GM15510 (cell line): ENCODE measurements around the gene CABLES2.

ENCODE experiments used
- POLR2A ChIP-seq: IDR thresholded peaks from 3 replicates; pipeline ENCODE4 v1.6.1; 2011; ENCODE audit warnings: borderline replicate concordance; ENCODE audit not compliant: insufficient read length; ENCODE audit errors: extremely low read depth

CABLES2 gene

DNA sequence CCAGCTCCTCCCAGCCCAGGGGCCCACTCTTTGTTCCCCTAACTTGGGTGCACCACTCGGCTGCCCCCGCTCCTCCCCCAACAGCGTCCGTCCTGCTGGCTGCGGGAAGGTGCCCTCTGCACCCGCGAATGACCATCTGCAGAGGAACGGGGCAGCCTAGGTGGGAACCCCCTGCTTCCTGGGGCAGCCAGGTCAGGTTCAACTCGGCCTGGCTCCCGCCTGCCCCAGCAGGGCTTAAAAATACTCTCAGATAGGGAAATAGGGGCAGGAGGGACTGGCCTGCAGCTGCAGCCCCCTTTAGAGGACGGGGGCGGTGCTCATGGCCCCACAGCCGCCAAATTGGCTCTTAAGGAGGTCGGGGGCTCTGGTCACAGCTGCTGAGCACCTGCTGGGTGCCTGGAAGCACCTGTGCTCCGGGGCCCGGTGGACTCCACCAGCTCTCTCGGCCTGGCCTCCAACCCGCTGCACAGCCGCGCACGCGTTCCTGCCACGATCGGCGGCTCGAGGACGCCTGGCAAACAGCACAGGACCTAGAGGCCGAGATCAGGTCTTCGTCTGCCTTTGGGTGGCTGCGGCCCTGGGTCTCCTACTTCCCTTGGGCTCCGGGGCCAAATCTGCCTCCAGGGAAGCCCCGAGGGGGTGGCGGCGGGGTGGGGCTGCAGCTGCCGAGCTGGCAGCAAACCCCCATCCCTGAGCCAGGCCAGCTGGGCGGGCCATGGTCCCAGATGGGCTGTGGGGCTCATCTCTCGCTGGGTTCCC, 39.3 kb downstream of the CABLES2 start:
- no peak for TF ChIP-seq POLR2A

DNA sequence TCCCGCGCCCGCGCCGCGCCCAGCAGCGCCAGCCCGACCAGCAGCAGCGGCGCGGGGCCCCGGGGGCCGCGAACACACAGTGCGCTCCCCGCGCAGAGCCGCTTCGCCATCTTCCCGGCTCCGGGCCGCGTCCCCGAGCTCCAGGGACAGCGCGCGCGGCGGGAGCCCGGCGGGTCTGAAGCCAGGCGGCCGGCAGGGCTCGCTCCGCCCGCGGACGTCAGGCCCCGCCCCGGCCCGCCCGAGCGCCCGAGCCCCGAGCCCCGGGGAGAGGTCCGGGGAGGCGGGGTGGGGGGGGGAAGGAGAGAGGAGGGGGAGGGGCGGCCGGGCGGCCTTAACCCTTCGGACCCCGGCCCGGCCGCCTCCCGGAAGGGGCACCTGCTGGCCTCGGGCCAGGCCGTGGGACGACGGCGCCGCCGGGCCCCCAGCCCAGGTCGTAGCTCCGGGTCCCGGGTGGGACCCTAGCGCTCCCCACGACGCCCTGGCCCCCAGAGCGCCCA, 39.9 kb downstream of the CABLES2 start, which contains the start of gene LAMA5:
LAMA5 (minus strand) TSS at position 177 of the 497 bp plus-strand sequence; CDS start at position 110, 67 bp downstream.
- peak; percentile 45 for TF ChIP-seq POLR2A

DNA sequence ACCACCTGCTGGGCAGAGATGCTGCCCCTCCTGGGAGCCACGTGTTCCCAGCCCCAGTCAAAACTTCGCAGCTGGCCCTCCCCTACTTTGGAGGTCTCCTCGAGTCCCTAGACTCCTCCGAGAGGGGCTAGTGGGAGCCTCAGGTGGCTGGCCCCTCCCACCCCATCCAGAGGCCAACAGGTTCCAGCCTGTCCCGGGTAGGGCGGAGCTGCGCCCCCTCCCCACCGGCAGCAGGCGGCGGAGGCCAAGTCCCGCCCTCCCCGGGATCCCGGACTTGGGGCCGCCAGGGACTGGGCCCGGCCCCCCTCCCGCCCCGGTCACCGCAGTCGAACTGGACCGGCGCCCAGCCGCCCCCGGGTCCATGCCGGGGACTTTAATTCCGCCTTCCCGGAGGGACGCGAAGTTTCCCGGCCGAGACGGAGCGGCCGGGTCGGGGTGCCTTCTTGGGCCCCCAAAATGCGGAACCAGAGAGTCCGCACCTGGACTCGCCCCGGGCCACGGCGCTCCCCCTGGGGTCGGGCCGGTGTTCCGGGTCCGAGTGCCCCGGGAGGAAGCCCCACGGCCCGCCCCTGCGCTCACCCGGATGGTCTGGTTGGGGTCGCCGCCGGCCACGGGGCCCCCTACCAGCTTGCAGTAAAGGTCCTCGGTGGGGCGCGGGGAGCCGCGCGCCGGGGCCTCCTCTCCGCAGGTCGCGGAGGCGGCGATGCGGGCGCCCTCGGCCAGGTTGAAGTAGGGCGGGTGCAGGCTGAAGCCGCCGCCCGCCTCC, 40.5 kb downstream of the CABLES2 start:
- no peak for TF ChIP-seq POLR2A

DNA sequence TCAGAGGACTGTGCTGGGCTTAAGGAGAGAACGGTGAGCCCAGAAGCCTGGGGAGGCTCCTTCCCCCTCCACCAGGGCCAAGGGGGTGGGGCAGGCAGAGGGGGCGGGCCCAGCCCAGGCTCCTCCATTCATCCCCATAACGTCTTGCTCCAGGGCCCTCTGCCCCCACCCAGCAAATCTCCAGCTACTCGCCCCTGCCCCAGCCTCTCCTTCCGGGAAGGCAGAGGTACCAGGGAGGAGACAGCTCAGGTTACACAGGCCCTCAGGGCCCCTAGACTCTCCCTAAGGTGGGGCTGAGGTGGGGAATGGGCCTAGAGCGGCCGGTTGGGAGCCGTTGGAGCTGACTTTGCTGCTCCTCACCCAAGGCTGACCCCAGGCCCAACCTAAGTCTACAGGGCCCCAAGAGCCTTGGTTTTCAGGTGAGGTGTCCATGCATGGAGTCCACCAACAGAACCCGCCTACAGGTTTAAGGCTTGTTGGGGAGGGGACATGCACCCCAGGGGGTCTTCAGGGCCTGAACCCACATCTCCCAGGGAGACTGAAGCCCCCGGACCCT, 41.2 kb downstream of the CABLES2 start:
- no peak for TF ChIP-seq POLR2A

DNA sequence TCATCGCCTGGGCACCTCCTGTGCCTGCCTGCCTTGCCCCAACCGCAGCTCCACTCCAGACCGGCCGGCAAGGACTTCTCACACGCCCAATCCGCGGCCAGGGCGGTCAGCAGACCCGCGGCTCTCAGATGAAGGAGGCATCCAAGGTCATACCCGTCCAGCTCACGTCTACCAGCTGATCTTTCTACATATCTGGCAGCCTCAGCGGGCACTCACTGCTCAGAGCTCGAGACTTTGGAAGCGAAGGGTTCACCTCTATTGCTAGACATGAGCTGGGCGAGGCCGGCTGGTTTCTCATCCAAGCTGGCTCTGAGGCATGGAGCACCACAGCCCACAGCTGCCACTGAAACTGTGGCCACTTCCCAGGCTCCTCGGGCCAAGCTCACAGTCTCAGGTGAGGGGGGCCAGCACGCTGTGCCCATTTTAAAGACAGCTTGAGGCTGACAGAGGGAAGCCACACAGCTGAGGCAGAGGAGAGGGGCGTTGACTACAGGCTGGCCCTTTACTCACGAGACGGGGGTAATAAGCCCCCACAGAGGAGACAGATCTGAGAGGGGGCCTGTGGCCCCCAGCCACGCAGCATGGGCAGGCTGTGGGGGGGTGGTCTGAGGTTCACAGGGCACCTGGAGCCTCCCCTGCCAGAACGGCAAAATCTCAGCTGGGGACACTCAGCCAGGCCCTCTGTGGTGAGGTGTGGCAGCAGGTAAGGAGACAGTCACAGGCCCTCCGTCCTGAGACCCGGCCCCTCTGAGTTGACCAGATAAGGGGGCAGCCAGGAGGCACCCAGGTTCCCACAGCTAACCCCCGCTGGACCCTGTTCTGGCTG, 42.0 kb downstream of the CABLES2 start:
- no peak for TF ChIP-seq POLR2A

DNA sequence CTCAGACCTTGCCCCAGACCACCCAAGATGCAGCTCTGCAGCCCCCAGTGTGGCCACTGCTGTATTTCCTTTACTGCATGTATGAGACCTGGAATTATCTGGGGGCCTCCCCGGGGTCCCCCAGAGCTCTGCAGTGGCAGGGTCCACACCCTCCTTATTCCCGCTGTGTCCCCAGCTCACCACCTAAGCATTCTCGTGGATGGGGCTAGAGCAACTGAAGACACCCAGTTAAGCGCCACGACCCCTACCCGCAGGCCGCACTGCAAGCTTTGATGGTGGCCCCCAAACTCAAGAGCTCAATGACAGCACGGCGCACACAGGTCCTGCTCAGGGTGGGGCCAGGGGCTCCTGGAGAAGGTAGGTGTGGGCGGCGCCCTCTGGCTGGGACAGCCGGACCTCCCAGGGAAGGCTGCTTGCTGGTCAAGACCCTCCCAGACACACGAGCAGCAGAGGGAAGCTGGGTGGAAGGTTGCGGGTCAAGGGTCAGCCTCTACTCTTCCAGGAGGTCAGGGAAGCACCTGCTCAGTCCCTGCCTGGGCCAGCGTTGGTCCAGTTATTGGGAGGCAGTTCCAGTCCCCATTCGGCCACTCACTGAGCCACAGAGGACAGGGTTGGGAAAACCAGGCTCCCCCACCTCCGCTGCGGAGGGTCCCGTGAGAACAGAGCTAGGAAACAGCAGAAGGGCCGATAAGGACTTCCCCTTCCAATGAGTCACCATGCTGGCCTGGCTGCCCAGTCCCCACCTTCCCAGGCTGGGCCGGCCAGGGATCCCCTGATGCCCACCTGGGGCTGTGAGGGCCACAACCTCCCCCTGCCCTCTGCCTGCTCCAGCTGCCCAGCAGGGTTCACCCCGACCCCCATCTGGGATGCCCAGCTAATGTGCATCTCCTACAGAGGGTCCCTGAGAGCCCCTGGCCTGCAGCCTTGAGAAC, 42.9 kb downstream of the CABLES2 start:
- no peak for TF ChIP-seq POLR2A

DNA sequence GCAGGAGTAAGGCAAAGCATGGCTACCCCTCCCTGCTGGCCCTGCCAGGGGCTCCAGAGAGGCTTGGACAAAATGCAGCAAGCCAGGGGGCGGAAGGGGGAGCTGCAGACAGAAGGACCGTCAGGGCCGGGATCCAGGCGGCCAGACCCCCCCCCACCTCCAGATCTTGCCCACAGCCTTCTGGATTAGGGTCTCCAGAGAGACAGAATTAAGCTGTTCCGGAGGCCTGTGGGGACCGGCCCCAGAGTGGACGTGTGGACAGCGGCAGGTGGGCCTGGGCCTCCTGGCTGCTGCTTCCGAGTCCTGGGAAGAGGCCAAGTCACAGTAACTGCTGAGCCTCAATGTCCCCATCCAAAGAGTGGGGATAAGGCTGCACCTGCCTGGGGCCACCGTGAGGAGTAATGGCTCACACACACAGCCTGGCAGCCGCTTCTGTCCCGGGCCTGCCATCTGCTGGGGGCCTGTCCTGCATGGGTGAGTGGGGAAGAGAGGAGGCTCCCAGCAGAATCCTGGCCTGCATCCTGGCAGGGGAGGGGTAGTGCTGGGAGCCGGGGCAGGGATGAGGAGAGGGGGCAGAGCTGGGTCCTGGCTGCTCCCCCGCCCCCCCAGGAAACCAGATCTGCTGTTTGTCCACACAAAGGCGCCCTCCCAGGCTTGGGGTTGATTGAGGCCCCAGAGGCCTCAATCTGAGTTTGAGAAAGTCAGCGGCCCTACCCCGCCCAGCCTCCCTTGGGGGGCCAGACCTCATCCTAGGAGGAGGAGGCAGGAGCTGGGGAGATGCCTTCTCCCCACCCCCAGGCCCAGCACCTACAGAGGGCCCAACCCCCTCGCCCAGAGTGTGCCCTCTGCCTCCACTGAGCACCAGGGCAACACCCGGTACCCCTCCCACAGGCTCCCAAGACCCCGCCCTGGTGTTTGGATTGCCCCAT, 43.8 kb downstream of the CABLES2 start:
- no peak for TF ChIP-seq POLR2A

DNA sequence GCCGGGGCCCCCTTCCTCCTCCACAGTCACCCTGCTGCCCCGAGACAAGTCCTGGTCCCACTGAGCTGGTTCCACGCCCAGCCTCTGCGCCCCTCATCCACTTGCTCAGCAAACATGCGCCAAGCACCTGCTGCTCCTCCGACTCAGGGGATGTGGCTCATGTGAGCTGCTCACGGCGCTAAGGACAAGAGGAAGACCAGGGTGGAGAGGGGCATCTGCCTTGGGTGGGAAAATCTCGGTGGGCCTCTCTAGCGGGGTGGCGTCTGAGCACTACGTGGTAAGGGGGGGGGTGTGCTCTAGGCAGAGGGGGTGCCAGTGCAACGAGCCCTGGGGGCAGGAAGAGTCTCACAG, 44.5 kb downstream of the CABLES2 start:
- TF ChIP-seq POLR2A = no peak

DNA sequence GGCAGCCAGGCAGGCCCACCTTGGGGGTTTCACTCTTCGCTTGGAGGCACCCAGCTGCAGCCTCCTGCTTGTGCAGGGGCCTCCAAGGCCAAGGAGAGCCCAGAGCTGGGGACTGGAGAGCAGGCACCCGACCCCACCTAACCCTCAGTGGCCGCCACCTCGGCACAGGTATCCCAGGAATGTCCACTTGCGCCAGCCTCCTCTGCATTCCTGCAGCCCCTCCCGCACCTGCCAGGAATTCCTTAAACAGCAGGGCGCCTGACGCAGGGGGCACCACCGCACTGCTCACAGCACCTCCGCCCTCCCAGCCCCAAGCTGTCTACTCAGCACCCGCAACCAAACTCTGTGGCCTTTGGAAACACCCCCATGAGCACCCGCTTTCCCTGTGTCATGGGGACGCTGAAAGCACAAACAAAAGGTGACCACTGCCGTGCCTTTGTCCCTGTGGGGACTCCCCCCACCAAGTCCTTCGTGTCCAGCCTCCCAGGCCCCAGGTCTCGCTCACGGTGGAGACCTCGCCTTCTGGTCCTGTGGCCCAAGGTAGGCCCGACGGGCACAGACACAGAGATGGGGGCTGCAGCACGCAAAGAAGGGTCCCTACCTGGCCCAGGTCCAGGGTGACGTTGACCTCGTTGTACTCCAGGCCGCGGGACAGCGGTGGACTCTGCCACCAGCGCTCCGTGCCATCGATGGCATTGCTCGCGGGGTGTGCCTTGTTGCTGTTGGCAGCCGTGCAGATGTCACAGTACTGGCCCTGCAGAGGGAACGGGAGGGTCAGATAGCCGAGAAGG, 45.1 kb downstream of the CABLES2 start:
- TF ChIP-seq POLR2A = no peak

DNA sequence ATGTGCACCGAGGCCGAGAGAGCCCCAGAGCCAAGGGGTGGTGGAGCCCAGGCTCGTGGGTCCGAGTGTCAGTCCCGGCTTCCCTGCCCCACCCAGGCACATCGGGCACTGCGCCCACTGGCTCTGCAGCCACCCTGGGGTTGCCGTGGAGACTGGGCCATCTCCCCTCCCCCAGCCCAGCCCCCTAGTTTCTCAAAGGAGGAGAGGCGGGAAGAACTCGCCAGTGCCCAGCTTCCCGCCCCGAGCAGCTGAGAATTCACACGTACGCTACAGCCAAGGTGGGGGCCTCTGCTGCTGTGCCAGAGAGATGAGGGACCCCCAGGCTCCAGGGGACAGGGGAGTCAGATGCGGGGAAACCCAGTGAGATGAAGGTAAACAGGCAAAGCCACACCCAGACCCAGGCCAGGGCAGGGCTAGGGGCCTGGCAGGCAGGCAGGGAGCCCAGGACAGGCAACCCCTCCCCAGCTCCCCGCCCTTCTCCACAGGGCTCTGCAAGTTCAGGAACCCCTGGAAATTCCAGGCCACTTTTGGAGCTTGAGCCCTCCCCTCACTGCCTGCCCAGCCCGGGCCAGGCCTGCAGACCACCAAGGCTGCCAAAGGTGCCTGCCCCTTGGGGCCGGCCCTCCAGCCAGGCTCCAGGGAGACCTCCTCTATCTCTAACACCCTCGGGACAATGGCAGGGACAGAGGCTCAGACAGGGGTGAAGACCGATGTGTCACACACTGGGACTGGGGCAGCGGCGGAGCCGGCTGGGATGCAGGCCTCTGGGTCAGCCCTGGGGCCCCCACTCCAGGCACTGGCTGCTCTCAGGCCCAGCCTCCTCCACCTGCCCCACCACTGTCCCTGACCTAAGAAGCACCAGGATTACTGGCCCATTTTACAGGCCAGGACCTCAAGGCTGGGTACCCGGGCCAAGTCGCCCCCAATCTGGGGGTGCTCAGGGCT, 46.0 kb downstream of the CABLES2 start:
- no peak for TF ChIP-seq POLR2A
